Measurements from ENCODE around the gene VAMP2. TPM values are rescaled to one million over a fixed set of nuclear protein-coding genes. Genes with fewer than 3 reads are reported as not detected.

Gene VAMP2
- total and polyA plus RNA-seq, 9 of the 15 experiments (the other 6 are each of a cell fraction or from before 2014, with no cell fraction given) = 2.3 to 31.8 (median 6.0) TPM

DNA sequence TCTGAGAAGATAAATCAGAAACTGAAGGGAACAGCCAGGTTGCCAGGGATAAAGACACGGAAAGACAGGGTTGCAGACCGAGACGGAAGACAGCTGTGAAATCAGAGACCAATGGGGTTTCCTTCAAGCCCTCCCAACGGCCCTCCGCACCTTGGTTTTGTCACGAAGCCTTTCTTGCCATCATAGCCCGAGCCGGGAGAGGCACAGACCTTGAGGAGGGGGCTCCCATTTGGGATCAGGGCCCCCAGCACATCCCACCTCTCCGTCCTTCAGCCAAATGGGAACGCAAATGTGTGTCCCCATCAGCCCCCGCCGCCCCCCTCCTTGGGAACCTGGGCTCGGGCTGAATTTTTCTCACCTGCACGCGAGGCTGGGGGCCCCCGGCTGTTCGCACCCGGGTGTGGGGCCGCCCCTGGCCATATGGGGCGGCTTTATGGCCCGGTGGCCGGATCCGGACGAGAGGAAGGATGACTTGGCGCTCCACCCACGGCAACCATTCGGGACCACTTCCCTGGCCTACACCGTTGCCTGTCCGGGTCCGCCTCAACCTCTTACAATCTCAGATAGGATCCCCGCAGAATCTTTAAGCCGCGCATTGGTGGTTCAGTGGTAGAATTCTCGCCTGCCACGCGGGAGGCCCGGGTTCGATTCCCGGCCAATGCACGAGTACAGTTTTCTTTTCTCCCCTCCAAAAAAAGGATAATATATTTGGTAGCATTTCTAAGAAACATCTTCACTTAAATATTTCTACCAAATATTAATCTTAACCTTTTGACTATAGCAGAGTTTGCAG lies 37.4 kb downstream of the VAMP2 start (continued):
- peak; percentile 74 for TF ChIP-seq TEAD4 (IDR thresholded peaks at IDR 0.05; ENCODE audit: low read length)
- TF ChIP-seq TEAD4 (CRISPR knock-in tag; IDR thresholded peaks at IDR 0.05; ENCODE audit: borderline replicate concordance) = no peak
- TF ChIP-seq LARP7 (IDR thresholded peaks at IDR 0.05) = no peak
- TF ChIP-seq GABPA (tag; conservative IDR thresholded peaks at IDR 0.05; ENCODE audit: low read depth) = 0 out of 2 replicates have a peak, but pooled peaks have one; percentile 39
- TF ChIP-seq NCOA4 (IDR thresholded peaks at IDR 0.05; ENCODE audit: partially characterized antibody) = no peak
- no peak for TF ChIP-seq ZFPM2 (CRISPR knock-in tag; IDR thresholded peaks at IDR 0.05)
- TF ChIP-seq BCL6 (CRISPR knock-in tag; IDR thresholded peaks at IDR 0.05) = no peak
- no peak for TF ChIP-seq NR1H2 (CRISPR knock-in tag; IDR thresholded peaks at IDR 0.05)
- 0 out of 2 replicates have a peak, but pooled peaks have one; percentile 47 for TF ChIP-seq ILF3 (IDR thresholded peaks at IDR 0.05; ENCODE audit: borderline replicate concordance)
- no peak for TF ChIP-seq ESRRB (CRISPR knock-in tag; IDR thresholded peaks at IDR 0.05; ENCODE audit: borderline replicate concordance)
- 0 out of 2 replicates have a peak, but pooled peaks have one; percentile 8 for TF ChIP-seq PHF21A (IDR thresholded peaks at IDR 0.05; ENCODE audit: borderline replicate concordance, low read depth)
- no peak for TF ChIP-seq SIN3B (IDR thresholded peaks at IDR 0.05; ENCODE audit: low read depth)
- TF ChIP-seq, protein P1, sequence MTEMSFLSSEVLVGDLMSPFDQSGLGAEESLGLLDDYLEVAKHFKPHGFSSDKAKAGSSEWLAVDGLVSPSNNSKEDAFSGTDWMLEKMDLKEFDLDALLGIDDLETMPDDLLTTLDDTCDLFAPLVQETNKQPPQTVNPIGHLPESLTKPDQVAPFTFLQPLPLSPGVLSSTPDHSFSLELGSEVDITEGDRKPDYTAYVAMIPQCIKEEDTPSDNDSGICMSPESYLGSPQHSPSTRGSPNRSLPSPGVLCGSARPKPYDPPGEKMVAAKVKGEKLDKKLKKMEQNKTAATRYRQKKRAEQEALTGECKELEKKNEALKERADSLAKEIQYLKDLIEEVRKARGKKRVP (CRISPR knock-in tag; IDR thresholded peaks at IDR 0.05) = no peak
- peak; percentile 75; the same call in 1 of the 2 replicates for TF ChIP-seq POLR2AphosphoS2 (IDR thresholded peaks at IDR 0.05; ENCODE audit: low read length)
- TF ChIP-seq ZNF431 (CRISPR knock-in tag; IDR thresholded peaks at IDR 0.05) = no peak
- TF ChIP-seq CBFB (CRISPR knock-in tag; IDR thresholded peaks at IDR 0.05) = no peak
- TF ChIP-seq, protein P2, sequence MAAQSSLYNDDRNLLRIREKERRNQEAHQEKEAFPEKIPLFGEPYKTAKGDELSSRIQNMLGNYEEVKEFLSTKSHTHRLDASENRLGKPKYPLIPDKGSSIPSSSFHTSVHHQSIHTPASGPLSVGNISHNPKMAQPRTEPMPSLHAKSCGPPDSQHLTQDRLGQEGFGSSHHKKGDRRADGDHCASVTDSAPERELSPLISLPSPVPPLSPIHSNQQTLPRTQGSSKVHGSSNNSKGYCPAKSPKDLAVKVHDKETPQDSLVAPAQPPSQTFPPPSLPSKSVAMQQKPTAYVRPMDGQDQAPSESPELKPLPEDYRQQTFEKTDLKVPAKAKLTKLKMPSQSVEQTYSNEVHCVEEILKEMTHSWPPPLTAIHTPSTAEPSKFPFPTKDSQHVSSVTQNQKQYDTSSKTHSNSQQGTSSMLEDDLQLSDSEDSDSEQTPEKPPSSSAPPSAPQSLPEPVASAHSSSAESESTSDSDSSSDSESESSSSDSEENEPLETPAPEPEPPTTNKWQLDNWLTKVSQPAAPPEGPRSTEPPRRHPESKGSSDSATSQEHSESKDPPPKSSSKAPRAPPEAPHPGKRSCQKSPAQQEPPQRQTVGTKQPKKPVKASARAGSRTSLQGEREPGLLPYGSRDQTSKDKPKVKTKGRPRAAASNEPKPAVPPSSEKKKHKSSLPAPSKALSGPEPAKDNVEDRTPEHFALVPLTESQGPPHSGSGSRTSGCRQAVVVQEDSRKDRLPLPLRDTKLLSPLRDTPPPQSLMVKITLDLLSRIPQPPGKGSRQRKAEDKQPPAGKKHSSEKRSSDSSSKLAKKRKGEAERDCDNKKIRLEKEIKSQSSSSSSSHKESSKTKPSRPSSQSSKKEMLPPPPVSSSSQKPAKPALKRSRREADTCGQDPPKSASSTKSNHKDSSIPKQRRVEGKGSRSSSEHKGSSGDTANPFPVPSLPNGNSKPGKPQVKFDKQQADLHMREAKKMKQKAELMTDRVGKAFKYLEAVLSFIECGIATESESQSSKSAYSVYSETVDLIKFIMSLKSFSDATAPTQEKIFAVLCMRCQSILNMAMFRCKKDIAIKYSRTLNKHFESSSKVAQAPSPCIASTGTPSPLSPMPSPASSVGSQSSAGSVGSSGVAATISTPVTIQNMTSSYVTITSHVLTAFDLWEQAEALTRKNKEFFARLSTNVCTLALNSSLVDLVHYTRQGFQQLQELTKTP (IDR thresholded peaks at IDR 0.05; ENCODE audit: low read depth in 1 of 2, partially characterized antibody in 2 of 2) = no peak
- TF ChIP-seq, protein P3, sequence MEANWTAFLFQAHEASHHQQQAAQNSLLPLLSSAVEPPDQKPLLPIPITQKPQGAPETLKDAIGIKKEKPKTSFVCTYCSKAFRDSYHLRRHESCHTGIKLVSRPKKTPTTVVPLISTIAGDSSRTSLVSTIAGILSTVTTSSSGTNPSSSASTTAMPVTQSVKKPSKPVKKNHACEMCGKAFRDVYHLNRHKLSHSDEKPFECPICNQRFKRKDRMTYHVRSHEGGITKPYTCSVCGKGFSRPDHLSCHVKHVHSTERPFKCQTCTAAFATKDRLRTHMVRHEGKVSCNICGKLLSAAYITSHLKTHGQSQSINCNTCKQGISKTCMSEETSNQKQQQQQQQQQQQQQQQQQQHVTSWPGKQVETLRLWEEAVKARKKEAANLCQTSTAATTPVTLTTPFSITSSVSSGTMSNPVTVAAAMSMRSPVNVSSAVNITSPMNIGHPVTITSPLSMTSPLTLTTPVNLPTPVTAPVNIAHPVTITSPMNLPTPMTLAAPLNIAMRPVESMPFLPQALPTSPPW (CRISPR knock-in tag; IDR thresholded peaks at IDR 0.05) = peak; percentile 54
- no peak for TF ChIP-seq ZNF140 (CRISPR knock-in tag; IDR thresholded peaks at IDR 0.05)
- no peak for TF ChIP-seq HDAC2 (IDR thresholded peaks at IDR 0.05)
- TF ChIP-seq POLR2H (tag; IDR thresholded peaks at IDR 0.05; ENCODE audit: low read depth) = peak; percentile 99
